A172 (cell line): ENCODE results near the gene TTLL10. TPM values are rescaled to one million over a fixed set of nuclear protein-coding genes. Genes with fewer than 3 reads are reported as not detected.
"Not testable (repeated sequence)": the region's sequence is repeated elsewhere in the genome, so short reads cannot be mapped to it uniquely, and the experiment has no call there.

Source experiments
- DNase-seq: peaks from one replicate; pipeline ENCODE4 v3.0.0-alpha.2; 2015; ENCODE audit warnings: low spot score
- total RNA-seq: library from RNA; depleted of rRNA; stranded (reverse); fragments of >200 nt; shearing (Covaris generic); gene quantifications from 2 replicates; pipeline ENCODE4 v1.2.3, GENCODE V29; 2014

Gene TTLL10
- total RNA-seq, 1 experiment from 2014 or later = not detected

DNA sequence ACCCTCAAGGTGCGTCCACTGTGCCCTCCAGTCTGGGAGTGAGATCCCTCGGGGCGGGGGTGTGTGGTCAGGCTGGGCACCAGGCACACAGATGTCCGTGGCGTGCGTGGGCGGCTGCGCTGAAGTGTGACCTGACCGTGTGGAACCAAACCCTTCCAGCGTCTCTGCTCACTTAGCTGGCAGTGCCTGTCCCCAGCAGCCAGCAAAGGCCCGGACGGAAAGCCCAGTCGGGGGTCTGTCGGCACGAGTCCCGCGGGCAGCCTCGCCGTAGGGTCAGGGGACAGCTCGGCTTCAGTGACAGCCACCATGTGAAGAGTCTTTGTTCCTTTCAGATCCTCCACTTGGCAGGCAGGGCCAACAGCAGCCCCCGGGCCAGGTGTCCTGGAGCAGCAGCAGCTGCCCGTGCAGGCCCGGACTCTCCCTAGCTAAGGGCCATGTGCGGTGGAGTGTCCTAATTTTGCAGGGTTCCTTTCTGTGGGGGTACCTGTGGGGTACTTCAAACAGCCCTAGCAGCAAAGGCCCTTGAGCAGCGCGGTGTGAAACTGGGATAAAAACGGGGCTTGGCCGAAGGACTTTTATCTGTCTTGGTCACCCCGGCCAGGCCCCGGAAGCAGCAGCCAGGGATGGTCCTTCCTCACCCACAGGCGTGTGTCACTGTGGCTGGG lies 11.6 kb downstream of the TTLL10 start:
- DNase-seq = no peak

- DNase-seq = no peak
These were observed 14.3 kb downstream of the TTLL10 start for GRCh38 chr1:1187938-1188337.

DNA sequence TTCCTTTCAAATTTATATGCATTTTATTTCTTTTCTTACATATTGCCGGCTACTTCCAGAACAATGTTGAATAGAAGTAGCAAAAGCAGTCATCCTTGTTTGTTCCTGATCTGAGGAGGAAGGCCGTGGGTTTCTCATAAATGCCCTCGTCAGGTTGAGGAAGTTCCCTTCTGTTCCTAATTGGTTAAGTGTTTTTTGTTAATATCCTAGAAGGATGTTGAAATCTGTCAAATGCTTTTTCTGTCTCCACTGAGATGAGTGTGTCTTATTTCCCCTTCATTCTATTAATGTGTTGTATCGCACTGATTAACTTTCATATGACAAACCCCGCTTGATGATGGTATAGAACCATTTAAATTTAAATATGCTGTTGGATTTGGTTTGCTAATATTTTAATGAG lies 15.4 kb downstream of the TTLL10 start:
- DNase-seq = no peak

- DNase-seq = no peak
These were observed 18.1 kb downstream of the TTLL10 start for GRCh38 chr1:1191734-1192133.

DNA sequence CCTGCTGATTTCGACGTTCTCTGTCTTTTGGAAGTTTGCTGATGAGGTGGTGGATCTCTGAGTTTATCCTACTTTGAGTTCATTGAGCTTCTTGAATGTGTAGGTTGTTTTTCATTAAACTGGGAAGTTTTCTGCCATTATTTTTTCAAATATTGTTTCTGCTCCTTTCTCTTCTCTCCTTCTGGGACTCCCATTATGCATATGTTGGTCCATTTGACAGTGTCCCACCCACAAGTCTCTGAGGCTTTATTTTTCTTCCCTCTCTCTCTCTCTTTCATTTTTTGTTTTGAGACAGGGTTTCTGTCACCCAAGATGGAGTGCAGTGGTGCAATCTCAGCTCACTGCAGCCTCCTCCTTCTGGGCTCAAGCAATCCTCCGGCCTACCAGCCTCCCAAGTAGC lies 21.0 kb downstream of the TTLL10 start:
- DNase-seq = no peak

GRCh38 chr1:1195726-1196125 lies 22.0 kb downstream of the TTLL10 start:
- not testable (repeated sequence) for DNase-seq

DNA sequence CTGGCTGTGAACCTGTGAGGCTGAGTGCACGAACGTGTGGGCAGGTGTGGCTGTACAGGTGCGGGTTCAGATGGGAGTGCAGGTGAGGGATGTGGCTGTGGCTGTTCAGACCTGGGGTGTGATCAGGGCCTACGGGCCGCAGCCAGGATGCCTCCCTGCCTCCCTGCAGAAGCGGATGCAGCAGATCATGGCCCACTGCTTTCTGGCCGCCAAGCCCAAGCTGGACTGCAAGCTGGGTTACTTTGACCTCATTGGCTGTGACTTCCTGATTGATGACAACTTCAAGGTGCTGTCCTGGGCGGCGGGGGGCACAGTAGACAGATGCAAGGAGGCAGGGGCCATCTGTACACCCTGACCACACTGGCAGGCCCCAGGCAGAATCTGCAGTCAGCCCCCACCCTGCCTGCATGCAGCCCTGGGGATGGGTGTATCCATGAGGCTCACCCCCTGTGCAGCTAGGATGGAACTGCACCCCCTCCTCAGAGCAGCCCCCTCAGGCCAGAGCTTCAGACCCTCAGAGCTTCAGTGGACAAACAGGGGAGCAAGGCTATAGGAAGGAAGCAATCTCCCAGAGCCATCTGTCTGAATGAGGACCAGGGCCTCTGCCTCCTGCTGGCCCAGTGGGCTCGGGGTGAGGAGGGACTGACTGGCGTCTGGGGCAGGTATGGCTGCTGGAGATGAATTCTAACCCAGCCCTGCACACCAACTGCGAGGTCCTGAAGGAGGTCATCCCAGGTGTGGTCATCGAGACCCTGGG lies 22.9 kb downstream of the TTLL10 start:
- no peak for DNase-seq

- DNase-seq = no peak
These were observed 23.5 kb downstream of the TTLL10 start for GRCh38 chr1:1197188-1197500.

GRCh38 chr1:1197551-1198422 lies 24.1 kb downstream of the TTLL10 start:
- DNase-seq = no peak

DNA sequence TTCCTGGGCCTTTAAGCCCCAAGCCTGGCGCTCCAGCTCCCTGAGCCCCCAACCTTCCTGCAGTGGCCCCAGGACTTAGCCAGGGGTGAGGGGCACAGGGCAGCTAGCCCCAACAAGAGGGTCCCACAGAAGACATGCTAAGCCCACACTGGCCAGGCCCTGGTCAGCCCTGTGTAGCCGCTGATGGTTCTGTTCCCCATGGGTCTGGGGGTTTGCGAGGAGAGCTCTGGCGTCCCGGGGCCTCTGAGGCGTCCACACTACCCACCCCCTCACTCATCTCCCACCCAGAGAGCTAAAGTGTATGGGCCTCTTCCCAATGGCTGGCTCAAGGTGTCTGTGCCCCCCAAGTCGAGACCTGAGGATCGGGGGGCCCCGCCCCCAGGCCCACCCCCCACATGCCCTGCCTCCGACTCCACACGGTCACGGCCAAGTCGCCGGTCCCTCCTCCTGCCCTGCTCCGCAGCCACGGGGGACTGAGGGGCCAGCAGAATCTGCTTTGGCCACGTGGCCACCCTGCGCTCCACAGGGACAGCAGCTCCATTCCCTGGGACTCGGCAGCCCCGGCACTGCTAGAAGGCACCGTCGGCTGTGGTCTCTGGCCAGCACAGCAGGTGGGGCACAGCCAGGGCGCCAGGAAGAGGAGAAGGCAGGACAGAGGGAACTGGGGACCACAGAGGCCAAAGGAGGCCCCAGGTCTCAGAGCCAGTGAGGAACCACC lies 24.9 kb downstream of the TTLL10 start:
- no peak for DNase-seq

DNA sequence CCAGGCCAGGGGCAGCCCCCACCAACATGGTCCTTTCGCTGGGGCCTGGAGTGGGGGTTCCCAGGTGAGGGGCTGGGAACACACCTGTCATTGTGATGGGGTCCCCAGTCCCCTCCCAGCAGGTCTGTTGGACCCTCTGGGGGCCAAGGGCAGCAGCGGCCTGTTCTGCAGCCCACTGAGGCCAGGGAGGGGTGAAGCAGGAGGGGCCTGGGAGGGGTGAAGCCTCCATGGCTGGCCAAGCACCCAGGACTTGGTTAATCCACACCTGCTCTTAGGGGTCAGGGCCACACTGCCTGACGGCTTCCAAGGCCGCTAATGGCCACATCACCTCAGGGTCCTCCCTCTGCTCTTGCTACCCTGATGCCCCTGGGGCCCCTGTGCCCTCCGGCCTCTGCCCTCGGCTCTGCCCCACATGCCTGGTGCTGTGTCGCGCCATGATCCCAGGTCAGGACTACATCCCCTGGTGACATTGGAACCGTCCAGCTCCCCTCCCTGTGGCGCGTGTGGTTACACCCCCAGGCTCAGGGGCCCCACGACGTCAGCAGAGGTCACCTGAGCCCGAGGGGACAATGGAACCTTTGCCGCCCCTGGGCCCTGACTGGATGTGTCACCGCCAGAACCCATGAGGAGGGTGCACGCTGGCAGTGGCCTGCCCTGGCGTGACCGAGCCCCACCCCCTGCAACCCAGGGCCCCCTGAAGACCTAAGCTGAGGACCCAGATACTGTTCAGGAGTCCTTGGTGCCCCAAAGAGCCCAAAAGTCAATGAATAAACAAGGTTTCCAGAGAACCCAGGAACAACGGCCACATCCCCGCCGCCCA lies 25.7 kb downstream of the TTLL10 start:
- no peak for DNase-seq

DNA sequence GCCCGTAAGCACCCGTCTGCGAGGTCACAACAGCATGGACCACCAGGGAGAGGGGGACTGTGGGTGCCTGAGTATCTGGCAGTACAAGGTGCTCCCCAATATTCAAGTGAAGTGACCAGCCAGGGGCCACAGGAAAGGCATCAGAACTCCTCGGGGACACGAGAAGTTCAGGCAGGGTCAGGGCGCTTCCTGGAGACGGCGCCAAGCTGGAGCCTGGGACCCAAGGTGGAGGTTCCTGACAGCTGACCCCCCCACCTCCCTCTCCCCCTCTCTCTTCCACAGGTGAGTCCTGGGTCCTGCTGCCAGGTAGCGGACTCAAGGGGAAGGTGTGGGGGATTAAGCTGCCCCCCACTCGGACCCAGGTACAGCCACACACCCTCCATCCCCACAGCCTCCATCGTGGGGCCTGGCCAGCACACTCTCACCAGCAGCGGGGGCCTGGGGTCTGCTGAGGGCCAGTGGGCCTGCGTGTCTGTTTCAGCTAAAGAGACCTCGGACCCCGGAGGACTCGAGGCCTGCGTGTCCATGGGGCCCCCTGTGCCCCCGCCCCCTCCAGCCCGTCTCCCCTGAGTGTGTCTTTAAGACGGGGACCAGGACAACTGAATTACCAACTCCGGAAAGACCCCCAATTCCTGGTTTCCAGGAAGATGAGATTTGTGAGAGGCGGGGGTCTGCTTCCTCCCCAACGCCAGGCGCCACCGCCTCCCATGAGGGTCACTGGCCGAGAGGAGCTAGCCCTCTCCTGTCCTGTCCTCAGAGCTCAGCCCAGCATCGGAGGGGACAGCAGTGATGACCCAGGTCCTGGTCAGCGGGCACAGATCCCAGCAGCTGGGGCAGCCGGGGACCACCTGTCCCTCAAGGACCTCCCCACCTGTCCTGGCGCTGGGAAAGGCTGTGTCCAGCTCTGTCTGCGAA lies 26.5 kb downstream of the TTLL10 start:
- DNase-seq = no peak

GRCh38 chr1:1200876-1201810 lies 27.5 kb downstream of the TTLL10 start:
- DNase-seq = no peak

DNA sequence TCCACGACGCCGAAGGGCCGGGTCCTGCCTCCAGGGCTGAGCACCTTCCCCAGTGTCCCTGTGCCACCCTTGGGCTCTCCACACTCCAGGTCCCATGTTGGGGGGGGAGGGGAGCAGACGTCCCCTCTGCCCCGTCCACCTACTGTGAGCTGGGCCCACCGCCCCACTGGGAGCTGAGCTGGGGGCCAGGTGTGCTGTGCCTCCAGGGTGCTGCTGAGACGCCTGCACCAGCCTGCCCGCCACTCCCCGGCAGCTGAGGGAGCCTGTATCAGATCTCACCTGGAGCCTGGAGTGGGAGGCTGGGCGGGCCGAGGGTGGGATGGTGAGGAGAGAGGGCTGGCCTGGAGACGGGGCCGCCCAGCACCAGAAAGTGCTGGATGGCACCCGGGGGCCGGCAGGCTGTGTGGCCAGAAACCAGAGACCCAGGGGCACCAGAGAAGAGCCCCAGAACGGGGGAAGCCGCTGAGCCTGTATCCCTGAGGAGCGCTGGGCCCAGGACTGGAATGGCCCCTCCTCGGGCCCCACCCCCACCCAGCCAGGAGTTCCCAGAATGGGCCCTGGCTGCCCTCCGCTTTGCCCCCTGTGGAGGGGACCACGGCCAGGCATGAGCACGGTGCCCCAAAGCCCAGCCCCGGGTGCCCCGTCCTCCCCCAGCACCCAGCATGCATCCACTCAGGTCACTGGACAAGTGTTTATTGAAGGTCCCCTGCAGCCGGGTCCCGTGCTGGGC lies 29.3 kb downstream of the TTLL10 start:
- no peak for DNase-seq

DNA sequence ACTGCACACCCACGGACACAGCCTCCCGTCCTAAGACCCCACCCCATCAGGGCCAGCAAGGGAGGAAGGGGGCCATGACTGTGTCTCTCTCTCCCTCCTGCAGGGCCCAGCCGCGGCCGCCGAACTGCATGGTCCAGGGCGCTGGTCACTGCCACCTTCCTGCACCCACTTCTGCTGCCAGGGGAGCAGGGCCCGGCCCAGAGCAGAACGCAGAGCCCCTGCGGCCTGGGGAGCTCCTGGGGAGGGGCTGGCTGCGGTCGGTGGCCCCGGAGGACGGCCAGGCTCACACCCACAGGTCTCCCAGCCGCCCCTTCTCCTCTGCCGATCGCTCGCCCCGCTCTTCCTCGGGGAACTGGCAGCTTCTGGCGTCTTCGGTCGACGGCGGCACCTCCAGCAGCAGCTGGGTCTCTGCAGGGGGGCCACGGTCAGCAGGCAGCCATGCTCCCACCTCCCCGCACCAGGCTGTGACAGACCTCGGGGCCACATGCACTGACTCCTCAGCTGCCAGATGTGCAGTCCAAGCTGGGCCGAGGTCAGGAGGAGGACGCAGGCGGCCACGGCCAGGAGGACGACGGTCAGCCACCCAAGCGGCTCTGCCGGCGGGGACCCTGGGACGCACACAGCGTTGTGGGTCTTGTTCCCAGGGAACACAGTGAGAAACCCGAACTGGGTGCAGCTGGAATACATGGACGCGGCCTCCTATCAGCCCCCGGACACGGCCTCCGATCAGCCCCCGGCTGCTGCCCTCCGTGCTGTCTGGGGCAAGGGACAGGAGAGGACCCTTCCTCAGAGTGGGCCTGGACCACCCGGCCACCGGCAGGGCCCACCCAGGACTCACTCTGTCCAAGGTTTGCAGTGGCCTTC lies 30.1 kb downstream of the TTLL10 start:
- no peak for DNase-seq

DNA sequence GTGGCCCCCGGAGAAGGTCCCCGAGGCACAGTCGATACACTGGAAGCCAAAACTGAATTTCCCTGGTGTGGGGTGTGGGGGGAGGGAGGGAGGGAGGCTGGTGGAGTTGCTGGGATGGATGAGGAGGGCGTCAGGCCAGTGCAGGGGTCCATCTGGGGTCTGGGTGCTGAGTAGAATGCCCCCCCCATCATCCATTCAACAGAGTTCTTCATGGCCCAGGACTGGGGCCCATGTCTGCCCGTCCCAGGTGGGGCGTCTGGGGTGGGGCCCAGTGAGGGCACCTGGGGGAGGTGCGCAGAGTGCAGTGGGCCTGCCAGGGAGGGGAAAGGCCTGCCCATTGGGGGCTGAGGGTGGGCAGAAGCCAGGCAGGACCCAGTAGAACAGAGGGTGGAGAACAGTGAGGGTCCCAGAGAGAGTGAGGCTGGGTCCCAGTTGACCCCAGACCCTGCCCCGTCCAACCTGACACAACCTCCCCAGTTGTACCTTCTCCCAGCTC lies 30.8 kb downstream of the TTLL10 start:
- no peak for DNase-seq
